Epidermal melanocyte (primary cell): ENCODE data around the gene PRDM13.
"Not testable (repeated sequence)": the region's sequence is repeated elsewhere in the genome, so short reads cannot be mapped to it uniquely, and the experiment has no call there.

Experiments used
- DNase-seq: peaks from one replicate; pipeline ENCODE4 v3.0.0; 2011; ENCODE audit warnings: low spot score; ENCODE audit not compliant: insufficient read length

The PRDM13 gene

DNA sequence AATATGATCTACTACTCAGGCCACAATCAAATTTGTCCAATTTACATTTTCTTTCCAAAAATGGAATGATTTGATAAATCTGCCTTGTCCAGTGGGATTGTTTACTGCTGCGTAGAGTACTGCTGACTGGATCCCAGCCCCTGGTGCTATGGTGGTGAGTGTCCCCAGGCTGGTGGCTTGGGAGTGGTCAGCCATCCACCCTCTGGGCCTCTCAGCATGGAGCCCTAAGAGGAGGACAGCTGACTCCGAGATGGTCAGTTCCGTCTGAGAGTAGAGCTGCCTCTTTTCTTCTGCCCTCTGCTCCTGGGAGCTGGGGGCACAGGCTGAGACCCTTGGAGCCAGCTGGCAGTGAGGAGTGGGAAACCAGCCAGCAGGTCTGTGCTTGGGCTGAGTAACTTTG is 22.7 kb downstream of the PRDM13 start:
- DNase-seq = no peak

DNA sequence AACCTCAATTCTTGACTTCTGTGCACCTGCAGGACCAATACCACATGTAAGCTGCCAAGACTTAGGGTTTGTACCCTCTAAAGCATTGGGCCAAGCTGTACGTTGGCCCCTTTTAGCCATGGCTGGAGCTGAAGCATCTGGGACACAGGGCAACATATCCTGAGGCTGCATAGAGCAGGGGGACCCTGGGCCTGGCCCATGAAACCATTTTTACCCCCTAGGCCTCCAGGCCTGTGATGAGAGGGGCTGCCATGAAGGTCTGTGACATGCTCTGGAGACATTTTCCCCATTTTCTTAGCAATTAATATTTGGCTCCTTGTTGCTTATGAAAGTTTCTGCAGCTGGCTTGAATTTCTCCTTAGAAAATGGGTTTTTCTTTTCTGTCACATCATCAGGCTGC is 31.0 kb downstream of the PRDM13 start:
- no peak for DNase-seq

DNA sequence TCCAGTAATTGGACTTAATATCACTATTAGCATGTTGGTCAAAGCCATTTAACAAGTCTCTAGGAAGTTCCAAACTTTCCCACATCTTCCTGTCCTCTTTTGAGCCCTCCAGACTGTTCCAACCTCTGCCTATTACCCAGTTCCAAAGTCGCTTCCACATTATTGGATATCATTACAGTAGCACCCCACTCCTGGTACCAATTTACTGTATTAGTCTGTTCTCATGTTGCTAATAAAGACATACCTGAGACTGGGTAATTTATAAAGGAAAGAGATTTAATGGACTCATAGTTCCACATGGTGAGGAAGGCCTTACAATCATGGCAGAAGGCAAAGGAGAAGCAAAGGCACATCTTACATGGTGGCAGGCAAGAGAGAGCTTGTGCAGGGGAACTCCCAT is 31.7 kb downstream of the PRDM13 start:
- not testable (repeated sequence) for DNase-seq

DNA sequence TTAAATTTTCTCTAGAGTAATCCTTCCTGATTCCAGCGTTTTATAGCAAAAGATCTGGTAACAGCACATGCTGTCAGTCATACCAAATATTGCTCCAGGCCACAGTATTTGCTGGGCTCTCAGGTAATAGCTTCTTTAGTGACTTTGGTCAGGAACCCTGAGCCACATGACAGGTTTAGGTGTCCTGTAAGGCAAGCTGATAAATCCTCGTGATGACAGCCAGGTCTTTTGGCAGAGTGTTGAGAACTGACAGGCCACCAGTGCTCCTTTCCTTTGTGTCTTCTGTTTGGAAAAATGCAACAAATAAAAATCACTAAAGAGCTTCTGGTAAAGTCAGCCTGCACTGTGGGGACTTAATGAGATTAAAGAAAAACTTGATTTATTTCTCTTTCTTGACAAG is 34.6 kb downstream of the PRDM13 start:
- DNase-seq = no peak

DNA sequence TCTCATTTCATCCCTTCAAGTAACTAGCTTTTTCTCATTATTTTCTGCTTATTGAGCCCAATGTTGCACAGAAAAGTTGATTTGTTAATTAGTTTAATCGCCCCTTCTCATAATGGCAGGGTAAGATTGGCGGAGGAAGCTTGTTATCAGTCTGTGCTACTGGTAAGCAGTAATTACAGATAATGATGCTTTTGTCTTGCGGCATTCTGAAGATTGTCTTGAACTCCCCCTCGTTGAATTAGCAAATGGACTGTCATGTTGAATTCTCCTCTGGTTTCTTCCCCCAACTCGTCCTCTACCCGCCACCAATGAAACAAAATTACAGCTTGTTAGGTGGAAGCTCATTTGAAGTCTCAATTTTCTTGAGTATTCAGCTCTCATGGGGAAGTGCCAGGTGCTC is 39.4 kb downstream of the PRDM13 start:
- no peak for DNase-seq

DNA sequence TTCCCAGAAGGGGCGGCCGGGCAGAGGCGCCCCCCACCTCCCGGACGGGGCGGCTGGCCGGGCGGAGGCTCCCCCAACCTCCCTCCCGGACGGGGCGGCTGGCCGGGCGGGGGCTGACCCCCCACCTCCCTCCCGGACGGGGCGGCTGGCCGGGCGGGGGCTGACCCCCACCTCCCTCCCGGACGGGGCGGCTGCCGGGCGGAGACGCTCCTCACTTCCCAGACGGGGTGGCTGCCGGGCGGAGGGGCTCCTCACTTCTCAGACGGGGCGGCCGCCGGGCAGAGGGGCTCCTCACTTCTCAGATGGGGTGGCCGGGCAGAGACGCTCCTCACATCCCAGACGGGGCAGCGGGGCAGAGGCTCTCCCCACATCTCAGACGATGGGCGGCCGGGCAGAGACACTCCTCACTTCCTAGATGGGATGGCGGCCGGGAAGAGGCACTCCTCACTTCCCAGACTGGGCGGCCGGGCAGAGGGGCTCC is 43.5 kb downstream of the PRDM13 start:
- DNase-seq = not testable (repeated sequence)

DNA sequence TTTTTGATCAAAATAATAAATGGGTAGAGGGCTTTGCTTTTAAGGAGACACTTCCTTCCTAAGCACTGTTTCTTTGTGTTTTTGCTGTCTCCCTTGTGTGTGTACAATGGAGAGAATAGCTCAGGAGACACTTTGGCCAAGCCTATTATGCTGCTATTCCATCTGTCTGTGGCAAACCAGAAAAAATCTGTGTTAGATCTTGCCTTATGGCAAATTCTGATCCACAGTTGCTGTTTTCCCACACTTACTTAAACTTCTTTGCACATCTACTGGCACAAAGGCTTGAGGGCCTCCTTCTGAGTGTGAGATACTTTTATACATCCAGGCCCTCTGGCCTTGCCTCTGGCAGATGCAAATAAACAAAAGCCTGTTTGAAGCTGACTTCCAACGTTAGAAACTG is 53.6 kb downstream of the PRDM13 start:
- DNase-seq = no peak

DNA sequence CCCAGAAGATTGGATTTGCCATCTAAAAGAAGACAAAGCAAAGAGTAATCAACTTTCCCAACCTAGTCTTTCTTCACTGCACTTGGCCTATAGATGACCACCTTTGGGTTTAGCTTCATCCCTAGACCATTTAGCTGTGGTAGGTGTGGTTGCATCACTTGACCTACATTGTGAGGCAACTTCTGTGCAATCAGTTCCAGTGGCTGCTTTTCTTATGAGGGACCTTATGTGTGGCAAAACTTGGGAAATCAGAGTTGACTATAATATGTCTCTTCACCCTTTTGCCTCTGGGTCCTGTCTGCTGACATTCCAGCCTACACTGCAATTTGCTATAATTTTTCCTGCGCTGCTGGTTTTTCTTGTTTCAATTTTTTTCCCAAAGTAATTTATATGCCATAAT is 55.2 kb downstream of the PRDM13 start:
- DNase-seq = no peak

DNA sequence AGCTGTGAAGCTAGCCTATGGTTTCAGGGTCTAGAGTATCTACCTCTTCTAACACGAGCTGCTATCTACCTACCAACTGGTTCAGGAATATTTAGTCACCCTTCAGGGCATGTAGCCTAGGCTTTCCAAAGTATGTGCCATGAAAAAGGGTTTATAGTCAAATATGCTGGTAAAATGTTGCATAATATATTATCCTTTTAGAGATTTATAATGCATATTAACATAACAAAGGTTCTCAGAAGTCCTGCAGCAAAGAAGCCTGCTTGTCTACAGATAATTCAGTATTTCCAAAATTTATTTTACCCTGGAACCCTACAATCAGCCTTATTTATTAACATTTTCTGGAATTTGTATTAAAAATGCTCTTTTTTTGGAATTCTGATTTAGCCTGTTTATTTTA is 56.0 kb downstream of the PRDM13 start:
- no peak for DNase-seq
